ENCODE results near the gene APPBP2. TPM values are rescaled to one million over a fixed set of nuclear protein-coding genes. Genes with fewer than 3 reads are reported as not detected.

APPBP2 gene, protein sequence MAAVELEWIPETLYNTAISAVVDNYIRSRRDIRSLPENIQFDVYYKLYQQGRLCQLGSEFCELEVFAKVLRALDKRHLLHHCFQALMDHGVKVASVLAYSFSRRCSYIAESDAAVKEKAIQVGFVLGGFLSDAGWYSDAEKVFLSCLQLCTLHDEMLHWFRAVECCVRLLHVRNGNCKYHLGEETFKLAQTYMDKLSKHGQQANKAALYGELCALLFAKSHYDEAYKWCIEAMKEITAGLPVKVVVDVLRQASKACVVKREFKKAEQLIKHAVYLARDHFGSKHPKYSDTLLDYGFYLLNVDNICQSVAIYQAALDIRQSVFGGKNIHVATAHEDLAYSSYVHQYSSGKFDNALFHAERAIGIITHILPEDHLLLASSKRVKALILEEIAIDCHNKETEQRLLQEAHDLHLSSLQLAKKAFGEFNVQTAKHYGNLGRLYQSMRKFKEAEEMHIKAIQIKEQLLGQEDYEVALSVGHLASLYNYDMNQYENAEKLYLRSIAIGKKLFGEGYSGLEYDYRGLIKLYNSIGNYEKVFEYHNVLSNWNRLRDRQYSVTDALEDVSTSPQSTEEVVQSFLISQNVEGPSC
- total RNA-seq (2021; fragmentation: NEBNext Ultra II Directional; extraction: Animal tissue kit (Norgen Biotek cat#: 25700)), result 10 to 100 TPM; 51.5 to 65.9 (median 58.8) TPM
- long read RNA-seq, full-length matches to known transcripts, result 27 of 38 reads
- long read RNA-seq, partial matches to known transcripts, result 4 of 38 reads
- long read RNA-seq, other reads (novel, unspliced or antisense), result 7 of 38 reads

DNA sequence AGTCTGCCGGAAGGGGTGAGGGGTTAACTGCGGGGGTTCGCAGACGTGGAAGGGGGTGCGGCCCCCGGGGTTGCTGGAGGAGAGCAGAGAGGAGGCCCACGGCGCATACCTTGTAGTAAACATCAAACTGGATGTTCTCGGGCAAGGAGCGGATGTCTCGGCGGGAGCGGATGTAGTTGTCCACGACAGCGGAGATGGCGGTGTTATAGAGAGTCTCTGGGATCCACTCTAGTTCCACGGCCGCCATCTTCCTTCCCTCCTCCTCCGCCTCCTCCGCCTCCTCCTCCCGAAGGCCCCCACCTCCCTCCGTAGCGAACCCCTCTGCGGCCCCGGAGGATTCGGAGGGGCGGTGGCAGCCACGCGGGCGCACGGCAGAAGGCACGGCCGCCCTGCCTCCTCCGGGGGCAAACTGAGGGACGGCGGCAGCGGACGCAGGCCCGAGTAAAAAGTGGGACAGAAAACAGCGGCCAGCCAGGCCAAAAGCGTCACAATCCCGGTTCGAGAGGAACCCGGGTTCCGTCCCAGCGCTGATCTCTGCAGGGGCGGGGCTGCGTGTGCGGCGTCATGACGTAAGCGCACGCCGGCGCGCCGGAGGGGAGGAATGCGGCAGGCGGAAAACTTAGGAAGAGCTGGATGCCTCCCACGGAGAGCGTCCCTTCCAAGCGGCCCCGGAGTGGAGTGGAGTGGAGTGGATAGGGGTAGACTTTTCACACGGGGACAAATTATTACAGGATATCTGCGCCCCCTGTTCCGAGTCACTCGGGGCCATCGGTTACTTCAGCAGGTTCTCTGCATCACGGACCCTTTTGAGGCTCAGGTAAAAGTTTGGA lies at the start of gene APPBP2:
Gene APPBP2, minus strand, starts transcription at position 558 of the 830 bp plus-strand sequence. Its CDS starts 311 bp downstream, at position 247.
- Mint-ChIP-seq H3K27me3 (ENCODE audit: insufficient read depth) (no peaks in the 10 kb centered on the region; the same call in 1 of the 2 replicates), H3K36me3 (ENCODE audit: low read depth) (peaks cover 24% of the 10 kb centered on the region), H3K27ac (peak within 1 kb of the TSS; percentile 96), H3K4me3 (peak within 1 kb of the TSS; percentile 98), H3K4me1 (ENCODE audit: low read depth) (peaks cover 27% of the 10 kb centered on the region), H3K9me3 (no peaks in the 10 kb centered on the region)
- DNase-seq, result peak; percentile 73
- TF ChIP-seq, protein P1, sequence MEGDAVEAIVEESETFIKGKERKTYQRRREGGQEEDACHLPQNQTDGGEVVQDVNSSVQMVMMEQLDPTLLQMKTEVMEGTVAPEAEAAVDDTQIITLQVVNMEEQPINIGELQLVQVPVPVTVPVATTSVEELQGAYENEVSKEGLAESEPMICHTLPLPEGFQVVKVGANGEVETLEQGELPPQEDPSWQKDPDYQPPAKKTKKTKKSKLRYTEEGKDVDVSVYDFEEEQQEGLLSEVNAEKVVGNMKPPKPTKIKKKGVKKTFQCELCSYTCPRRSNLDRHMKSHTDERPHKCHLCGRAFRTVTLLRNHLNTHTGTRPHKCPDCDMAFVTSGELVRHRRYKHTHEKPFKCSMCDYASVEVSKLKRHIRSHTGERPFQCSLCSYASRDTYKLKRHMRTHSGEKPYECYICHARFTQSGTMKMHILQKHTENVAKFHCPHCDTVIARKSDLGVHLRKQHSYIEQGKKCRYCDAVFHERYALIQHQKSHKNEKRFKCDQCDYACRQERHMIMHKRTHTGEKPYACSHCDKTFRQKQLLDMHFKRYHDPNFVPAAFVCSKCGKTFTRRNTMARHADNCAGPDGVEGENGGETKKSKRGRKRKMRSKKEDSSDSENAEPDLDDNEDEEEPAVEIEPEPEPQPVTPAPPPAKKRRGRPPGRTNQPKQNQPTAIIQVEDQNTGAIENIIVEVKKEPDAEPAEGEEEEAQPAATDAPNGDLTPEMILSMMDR (IDR thresholded peaks at IDR 0.05), result no peak; the same call in 1 of the 2 replicates

DNA sequence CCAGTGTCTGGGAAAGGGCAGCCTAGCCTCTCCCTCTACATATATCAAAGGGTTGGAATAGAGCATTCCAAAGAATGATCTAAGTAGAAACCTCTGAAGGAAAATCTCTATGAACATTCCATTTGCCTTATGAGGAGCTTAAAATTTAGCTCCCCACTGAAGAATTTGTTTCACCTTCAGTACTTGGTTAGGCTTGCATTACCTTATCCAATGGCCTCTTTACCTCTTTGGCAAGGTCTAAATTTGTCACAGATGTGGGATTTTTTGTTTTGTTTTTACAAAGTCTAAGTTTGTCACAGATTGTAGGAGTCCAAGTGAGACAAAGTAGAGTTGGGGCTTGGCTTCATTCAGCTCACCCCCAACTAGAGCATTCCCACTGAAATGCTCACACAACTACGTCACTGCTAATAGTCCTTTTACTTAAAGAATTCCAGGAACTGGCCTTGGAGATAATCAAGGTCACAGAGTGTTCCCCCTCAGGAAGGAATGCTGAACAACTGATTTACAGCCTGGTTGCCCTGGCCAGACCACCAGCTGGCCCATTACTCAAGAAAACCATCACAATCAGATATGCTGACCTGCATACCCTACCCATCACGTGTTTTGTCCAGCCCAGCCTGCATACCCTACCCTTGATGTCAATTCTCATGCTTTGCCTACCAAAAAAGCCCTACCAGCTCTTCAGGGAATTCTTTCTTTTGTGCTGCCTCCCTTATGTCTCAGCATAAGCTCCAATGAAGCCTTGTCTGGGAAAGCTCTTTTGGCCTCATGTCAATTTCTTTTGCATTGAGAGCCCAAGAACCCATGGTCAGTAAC lies 47.4 kb upstream of the APPBP2 start:
- Mint-ChIP-seq H3K36me3 (ENCODE audit: low read depth) (no peaks in the 10 kb centered on the region), H3K4me1 (ENCODE audit: low read depth) (peaks cover 53% of the 10 kb centered on the region), H3K4me3 (peak overlapping the region; percentile 55), H3K27me3 (ENCODE audit: insufficient read depth) (no peaks in the 10 kb centered on the region; the same call in 1 of the 2 replicates), H3K9me3 (no peaks in the 10 kb centered on the region), H3K27ac (peak overlapping the region; percentile 80)
- DNase-seq, result peak; percentile 62
- TF ChIP-seq, protein P1 (IDR thresholded peaks at IDR 0.05), result peak; percentile 40

DNA sequence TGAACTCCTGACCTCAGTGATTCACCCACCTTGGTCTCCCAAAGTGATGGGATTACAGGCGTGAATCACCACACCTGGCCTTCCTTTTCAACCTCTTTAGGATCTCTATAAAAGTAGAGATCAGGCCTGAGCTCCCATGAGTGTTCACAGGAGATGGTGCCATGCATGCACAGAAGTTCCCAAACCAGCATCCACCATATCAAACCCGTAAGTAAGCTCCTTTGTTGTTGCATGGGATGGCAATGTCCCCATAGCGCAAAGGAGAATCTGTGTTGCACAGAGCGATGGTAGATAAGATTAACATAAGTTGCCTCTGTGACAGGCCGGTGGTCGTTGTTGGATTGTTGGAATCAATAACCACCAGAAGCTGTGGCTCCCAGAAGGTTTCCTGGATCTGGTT lies 39.2 kb upstream of the APPBP2 start:
- peaks cover 6% of the 10 kb centered on the region for H3K4me1 Mint-ChIP-seq (ENCODE audit: low read depth)
- no peak overlapping the region for H3K4me3 Mint-ChIP-seq
- H3K36me3 Mint-ChIP-seq (ENCODE audit: low read depth), result no peaks in the 10 kb centered on the region
- TF ChIP-seq, protein P1 (IDR thresholded peaks at IDR 0.05), result no peak
- H3K27me3 Mint-ChIP-seq (ENCODE audit: insufficient read depth), result peaks cover 4% of the 10 kb centered on the region
- H3K27ac Mint-ChIP-seq, result no peak overlapping the region
- no peaks in the 10 kb centered on the region for H3K9me3 Mint-ChIP-seq
- DNase-seq, result no peak

DNA sequence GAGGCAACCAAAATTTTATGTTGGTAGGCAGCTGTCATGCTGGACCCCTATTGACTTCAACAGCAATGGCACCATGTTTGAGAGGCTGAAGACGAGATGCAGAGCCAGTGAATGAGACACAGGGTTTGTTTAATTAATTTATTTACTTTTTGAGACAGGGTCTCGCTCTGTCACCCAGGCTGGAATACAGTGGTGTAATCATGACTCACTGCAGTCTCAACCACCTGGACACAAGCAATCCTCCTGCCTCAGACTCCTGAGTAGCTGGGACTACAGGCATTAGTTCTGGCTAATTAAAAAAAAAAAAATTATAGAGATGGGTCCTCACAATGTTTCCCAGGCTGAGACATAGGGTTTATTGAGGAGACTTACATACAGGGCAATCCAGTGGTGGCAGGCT lies 37.7 kb upstream of the APPBP2 start:
- Mint-ChIP-seq H3K27ac (no peak overlapping the region), H3K36me3 (ENCODE audit: low read depth) (no peaks in the 10 kb centered on the region), H3K9me3 (no peaks in the 10 kb centered on the region), H3K4me3 (no peak overlapping the region), H3K27me3 (ENCODE audit: insufficient read depth) (peaks cover 4% of the 10 kb centered on the region), H3K4me1 (ENCODE audit: low read depth) (no peaks in the 10 kb centered on the region)
- no peak for DNase-seq
- TF ChIP-seq, protein P1 (IDR thresholded peaks at IDR 0.05), result no peak

Measured in HFFc6 (cell line).